Neural cell (in vitro differentiated cells): ENCODE data around the gene DPF1.

ENCODE experiments used
- EP300 ChIP-seq: fragments of 450-650 bp; conservative IDR thresholded peaks from 2 replicates; pipeline ENCODE4 v1.6.1; 2014; ENCODE audit warnings: antibody characterized with exemption, mild to moderate bottlenecking, moderate library complexity; ENCODE audit not compliant: poor library complexity, severe bottlenecking
- EZH2 ChIP-seq: fragments of 200-600, 300-800 bp; shearing (Covaris generic), sonication (generic); IDR thresholded peaks from 2 replicates; pipeline ENCODE4 v1.6.1; 2014; ENCODE audit warnings: antibody characterized with exemption, low read length, borderline replicate concordance, mild to moderate bottlenecking; ENCODE audit not compliant: insufficient read depth, poor library complexity, severe bottlenecking
- MXI1 ChIP-seq: fragments of 450-650 bp; conservative IDR thresholded peaks from 2 replicates; pipeline ENCODE4 v1.6.1; 2014; ENCODE audit warnings: antibody characterized with exemption, mild to moderate bottlenecking; ENCODE audit not compliant: poor library complexity, severe bottlenecking
- POLR2AphosphoS5 ChIP-seq: IDR thresholded peaks from 2 replicates; pipeline ENCODE4 v1.6.1; 2012
- TF ChIP-seq, protein P1 (sequence below): fragments of 450-650 bp; IDR thresholded peaks from 2 replicates; pipeline ENCODE4 v1.5.1; 2014; ENCODE audit warnings: antibody characterized with exemption, mild to moderate bottlenecking, moderate library complexity; ENCODE audit not compliant: poor library complexity, severe bottlenecking

DNA sequence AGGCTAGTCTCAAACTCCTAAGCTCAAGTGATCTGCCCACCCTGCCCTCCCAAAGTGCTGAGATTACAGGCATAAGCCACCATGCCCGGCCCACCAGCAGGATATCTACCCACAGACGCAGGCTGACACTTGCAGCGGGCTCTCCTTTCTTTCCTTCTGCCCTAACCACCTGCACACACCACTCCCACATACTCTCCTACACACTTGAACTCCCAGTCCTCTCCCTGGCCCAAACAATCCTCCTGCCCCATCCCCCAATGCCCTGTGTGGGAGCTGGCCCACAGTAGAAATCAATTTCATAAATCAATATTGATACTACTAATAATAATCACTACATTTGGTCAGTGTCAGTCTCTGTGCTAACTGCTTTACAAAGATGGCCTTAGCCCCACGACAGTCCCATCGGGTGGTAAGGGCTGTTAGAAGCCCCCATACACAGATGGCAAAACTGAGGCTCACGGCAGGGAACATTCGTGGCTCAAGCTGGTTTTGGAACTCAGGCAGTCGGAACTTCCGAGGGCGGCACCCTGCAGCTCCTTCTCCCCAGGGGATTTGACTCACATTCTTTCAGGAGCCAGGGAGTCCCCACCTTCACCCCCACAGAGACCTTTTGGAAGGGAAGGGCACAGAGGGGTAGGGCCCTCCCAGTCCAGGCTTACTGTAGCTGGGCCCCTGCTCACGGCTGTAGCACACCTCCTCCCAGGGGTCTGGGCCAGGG lies 3.4 kb upstream of the DPF1 start:
- TF ChIP-seq, protein P1, sequence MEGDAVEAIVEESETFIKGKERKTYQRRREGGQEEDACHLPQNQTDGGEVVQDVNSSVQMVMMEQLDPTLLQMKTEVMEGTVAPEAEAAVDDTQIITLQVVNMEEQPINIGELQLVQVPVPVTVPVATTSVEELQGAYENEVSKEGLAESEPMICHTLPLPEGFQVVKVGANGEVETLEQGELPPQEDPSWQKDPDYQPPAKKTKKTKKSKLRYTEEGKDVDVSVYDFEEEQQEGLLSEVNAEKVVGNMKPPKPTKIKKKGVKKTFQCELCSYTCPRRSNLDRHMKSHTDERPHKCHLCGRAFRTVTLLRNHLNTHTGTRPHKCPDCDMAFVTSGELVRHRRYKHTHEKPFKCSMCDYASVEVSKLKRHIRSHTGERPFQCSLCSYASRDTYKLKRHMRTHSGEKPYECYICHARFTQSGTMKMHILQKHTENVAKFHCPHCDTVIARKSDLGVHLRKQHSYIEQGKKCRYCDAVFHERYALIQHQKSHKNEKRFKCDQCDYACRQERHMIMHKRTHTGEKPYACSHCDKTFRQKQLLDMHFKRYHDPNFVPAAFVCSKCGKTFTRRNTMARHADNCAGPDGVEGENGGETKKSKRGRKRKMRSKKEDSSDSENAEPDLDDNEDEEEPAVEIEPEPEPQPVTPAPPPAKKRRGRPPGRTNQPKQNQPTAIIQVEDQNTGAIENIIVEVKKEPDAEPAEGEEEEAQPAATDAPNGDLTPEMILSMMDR = no peak
- TF ChIP-seq EP300 (no peak), EZH2 (no peak), POLR2AphosphoS5 (no peak), MXI1 (no peak)
